ENCODE results near the gene KIAA1217. TPM values are rescaled to one million over a fixed set of nuclear protein-coding genes. Genes with fewer than 3 reads are reported as not detected.

KIAA1217 gene
- total RNA-seq, 1 donor from 2014 or later, result 9.1 TPM

GRCh38 chr10:24541239-24541753, 332.4 kb downstream of the KIAA1217 start:
- DNase-seq (ENCODE audit: low read depth in 2 of 2), result no peak

- no peak for DNase-seq (ENCODE audit: low read depth in 2 of 2)
Measured at GRCh38 chr10:24542314-24543270, 333.7 kb downstream of the KIAA1217 start.

- no peak for DNase-seq (ENCODE audit: low read depth in 2 of 2)
Measured at GRCh38 chr10:24544776-24545175, 335.8 kb downstream of the KIAA1217 start.

GRCh38 chr10:24545585-24545984, 336.6 kb downstream of the KIAA1217 start:
- DNase-seq (ENCODE audit: low read depth in 2 of 2), result no peak

- DNase-seq (ENCODE audit: low read depth in 2 of 2), result no peak
Measured at GRCh38 chr10:24550680-24551079, 341.7 kb downstream of the KIAA1217 start.

GRCh38 chr10:24551161-24551560, 342.2 kb downstream of the KIAA1217 start:
- no peak for DNase-seq (ENCODE audit: low read depth in 2 of 2)

GRCh38 chr10:24552346-24553016, 343.5 kb downstream of the KIAA1217 start:
- peak in 1 of 2 donors; percentile 10 for DNase-seq (ENCODE audit: low read depth in 2 of 2)

- no peak for DNase-seq (ENCODE audit: low read depth in 2 of 2)
Measured at GRCh38 chr10:24553051-24553612, 344.2 kb downstream of the KIAA1217 start.

- DNase-seq (ENCODE audit: low read depth in 2 of 2), result no peak
Measured at GRCh38 chr10:24554036-24554435, 345.1 kb downstream of the KIAA1217 start.

- no peak for DNase-seq (ENCODE audit: low read depth in 2 of 2)
Measured at GRCh38 chr10:24556126-24556749, 347.3 kb downstream of the KIAA1217 start.

- DNase-seq (ENCODE audit: low read depth in 2 of 2), result peak; percentile 20 to 71
Measured at GRCh38 chr10:24556750-24557742, 348.1 kb downstream of the KIAA1217 start.

- DNase-seq (ENCODE audit: low read depth in 2 of 2), result no peak
Measured at GRCh38 chr10:24561453-24561852, 352.5 kb downstream of the KIAA1217 start.

- no peak for DNase-seq (ENCODE audit: low read depth in 2 of 2)
Measured at GRCh38 chr10:24568042-24568441, 359.1 kb downstream of the KIAA1217 start.

- DNase-seq (ENCODE audit: low read depth in 2 of 2), result no peak
Measured at GRCh38 chr10:24569330-24569796, 360.4 kb downstream of the KIAA1217 start.

- no peak for DNase-seq (ENCODE audit: low read depth in 2 of 2)
Measured at GRCh38 chr10:24569828-24570657, 361.1 kb downstream of the KIAA1217 start.

GRCh38 chr10:24570658-24571426, 361.9 kb downstream of the KIAA1217 start:
- no peak for DNase-seq (ENCODE audit: low read depth in 2 of 2)

- DNase-seq (ENCODE audit: low read depth in 2 of 2), result no peak
Measured at GRCh38 chr10:24571870-24572450, 363.0 kb downstream of the KIAA1217 start.

GRCh38 chr10:24574161-24574560, 365.2 kb downstream of the KIAA1217 start:
- DNase-seq (ENCODE audit: low read depth in 2 of 2), result no peak

Measured in dermis microvascular lymphatic vessel endothelial cell (primary cell).